ENCODE results near the gene MRPL39.

DNA sequence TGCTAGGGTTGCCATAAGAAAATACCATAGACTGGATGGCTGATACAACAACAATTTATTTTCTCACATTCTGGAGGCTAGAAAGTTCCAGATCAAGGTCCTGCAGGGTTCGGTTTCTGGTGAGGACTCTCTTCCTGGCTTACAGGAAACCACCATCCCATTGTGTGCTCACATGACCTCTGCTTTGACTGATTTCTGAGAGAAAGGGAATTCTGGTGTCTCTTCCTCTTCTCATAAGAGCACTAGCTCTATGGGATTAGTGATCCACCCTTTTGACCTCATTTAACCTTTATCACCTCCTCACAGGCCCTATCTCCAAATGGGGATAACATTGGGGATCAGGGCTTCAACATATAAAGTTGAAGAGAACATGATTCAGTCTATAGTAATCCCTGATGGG lies 47.5 kb downstream of the MRPL39 start:
- TF ChIP-seq RFX5 (IDR thresholded peaks at IDR 0.05): no peak
- no peak for TF ChIP-seq EHF (CRISPR knock-in tag; IDR thresholded peaks at IDR 0.05)
- TF ChIP-seq, protein P1, sequence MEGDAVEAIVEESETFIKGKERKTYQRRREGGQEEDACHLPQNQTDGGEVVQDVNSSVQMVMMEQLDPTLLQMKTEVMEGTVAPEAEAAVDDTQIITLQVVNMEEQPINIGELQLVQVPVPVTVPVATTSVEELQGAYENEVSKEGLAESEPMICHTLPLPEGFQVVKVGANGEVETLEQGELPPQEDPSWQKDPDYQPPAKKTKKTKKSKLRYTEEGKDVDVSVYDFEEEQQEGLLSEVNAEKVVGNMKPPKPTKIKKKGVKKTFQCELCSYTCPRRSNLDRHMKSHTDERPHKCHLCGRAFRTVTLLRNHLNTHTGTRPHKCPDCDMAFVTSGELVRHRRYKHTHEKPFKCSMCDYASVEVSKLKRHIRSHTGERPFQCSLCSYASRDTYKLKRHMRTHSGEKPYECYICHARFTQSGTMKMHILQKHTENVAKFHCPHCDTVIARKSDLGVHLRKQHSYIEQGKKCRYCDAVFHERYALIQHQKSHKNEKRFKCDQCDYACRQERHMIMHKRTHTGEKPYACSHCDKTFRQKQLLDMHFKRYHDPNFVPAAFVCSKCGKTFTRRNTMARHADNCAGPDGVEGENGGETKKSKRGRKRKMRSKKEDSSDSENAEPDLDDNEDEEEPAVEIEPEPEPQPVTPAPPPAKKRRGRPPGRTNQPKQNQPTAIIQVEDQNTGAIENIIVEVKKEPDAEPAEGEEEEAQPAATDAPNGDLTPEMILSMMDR (IDR thresholded peaks at IDR 0.05): no peak
- TF ChIP-seq, protein P2, sequence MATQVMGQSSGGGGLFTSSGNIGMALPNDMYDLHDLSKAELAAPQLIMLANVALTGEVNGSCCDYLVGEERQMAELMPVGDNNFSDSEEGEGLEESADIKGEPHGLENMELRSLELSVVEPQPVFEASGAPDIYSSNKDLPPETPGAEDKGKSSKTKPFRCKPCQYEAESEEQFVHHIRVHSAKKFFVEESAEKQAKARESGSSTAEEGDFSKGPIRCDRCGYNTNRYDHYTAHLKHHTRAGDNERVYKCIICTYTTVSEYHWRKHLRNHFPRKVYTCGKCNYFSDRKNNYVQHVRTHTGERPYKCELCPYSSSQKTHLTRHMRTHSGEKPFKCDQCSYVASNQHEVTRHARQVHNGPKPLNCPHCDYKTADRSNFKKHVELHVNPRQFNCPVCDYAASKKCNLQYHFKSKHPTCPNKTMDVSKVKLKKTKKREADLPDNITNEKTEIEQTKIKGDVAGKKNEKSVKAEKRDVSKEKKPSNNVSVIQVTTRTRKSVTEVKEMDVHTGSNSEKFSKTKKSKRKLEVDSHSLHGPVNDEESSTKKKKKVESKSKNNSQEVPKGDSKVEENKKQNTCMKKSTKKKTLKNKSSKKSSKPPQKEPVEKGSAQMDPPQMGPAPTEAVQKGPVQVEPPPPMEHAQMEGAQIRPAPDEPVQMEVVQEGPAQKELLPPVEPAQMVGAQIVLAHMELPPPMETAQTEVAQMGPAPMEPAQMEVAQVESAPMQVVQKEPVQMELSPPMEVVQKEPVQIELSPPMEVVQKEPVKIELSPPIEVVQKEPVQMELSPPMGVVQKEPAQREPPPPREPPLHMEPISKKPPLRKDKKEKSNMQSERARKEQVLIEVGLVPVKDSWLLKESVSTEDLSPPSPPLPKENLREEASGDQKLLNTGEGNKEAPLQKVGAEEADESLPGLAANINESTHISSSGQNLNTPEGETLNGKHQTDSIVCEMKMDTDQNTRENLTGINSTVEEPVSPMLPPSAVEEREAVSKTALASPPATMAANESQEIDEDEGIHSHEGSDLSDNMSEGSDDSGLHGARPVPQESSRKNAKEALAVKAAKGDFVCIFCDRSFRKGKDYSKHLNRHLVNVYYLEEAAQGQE (IDR thresholded peaks at IDR 0.05): no peak
- TF ChIP-seq, protein P3, sequence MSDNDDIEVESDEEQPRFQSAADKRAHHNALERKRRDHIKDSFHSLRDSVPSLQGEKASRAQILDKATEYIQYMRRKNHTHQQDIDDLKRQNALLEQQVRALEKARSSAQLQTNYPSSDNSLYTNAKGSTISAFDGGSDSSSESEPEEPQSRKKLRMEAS (IDR thresholded peaks at IDR 0.05): no peak
- TF ChIP-seq NR3C1 (IDR thresholded peaks at IDR 0.05): no peak
- no peak for TF ChIP-seq EP300 (IDR thresholded peaks at IDR 0.05)
- no peak for TF ChIP-seq NFE2L2 (conservative IDR thresholded peaks at IDR 0.05; ENCODE audit: low read length)
- no peak for TF ChIP-seq POLR2A (IDR thresholded peaks at IDR 0.05; ENCODE audit: low read length)
- no peak for TF ChIP-seq BHLHE40 (IDR thresholded peaks at IDR 0.05; ENCODE audit: low read depth, low read length)
- no peak for TF ChIP-seq ZNF302 (CRISPR knock-in tag; IDR thresholded peaks at IDR 0.05)
- TF ChIP-seq ESRRA (IDR thresholded peaks at IDR 0.05; ENCODE audit: borderline replicate concordance, low read length): no peak
